GM19328 (cell line): ENCODE measurements around the gene DLAT.
"Not testable (repeated sequence)": the region's sequence is repeated elsewhere in the genome, so short reads cannot be mapped to it uniquely, and the experiment has no call there.

Experiments
- ATAC-seq: cut with Tn5 transposase; IDR thresholded peaks from one replicate; pipeline ENCODE4 v1.9.1; 2021; ENCODE audit warnings: mild to moderate bottlenecking, moderate library complexity; ENCODE audit not compliant: unreplicated experiment

Gene DLAT

GRCh38 chr11:112046647-112047046 is 21.4 kb downstream of the DLAT start:
- ATAC-seq: not testable (repeated sequence)

- not testable (repeated sequence) for ATAC-seq
These were observed 23.0 kb downstream of the DLAT start for GRCh38 chr11:112048256-112048655.

- ATAC-seq: no peak
These were observed 24.6 kb downstream of the DLAT start for GRCh38 chr11:112049777-112050176.

DNA sequence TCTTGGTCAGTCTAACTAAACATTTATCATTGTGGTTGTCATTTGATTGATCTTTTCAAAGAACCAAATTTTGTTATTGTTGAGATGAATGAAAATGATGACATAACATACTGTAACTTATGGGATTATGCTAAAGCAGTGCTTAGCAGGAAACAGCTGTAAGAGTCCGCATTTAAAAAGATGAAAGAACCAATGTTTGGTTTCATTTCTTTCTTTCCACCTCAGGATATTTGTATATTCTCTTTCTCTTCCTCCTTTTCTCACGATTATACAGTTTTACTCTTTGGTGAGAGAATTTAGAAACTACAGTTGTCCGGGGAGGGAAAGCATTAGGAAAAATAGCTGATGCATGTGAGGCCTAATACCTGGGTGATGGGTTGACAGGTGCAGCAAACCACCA is 25.5 kb downstream of the DLAT start:
- no peak for ATAC-seq

DNA sequence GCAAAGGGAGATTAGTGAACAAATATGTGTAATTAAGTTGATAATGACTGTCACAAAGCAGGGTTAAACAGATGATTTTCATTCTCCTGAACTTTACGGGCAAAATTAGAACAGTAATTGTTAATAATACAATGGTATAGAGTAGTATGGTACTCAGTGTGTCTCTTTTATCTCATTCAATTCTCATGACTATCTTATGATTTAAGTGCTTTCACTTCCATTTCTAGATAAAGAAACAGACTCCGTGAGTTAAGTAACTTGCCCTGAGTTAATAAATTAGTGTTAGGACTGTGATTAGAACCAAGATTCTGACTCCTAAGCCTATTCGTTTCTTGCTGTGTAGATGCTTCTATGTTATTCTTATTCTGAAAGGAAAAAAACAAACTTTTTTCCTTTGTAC is 26.6 kb downstream of the DLAT start:
- ATAC-seq: no peak

- no peak for ATAC-seq
These were observed 32.0 kb downstream of the DLAT start for GRCh38 chr11:112057170-112057569.

DNA sequence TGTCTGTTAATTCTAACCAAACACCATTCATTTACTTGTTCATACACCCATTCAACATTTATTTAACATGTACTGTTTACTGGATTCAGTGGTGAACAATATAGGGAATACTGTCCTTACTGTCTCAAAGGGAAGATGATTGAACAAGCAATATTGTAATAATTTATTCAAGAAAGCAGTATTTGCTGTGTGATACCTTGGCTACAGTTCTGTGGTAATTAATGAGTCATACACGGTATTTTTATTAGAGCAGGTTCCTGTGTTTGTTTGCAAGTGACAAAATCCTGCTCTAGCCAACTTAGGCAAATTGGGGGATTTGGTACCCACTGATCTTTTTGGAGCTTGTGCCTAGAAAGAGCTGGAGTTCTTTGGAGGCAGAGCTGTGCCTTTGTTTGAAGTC is 32.9 kb downstream of the DLAT start:
- ATAC-seq: no peak

GRCh38 chr11:112062923-112063322 is 37.7 kb downstream of the DLAT start:
- no peak for ATAC-seq

GRCh38 chr11:112073941-112074811 is 49.0 kb downstream of the DLAT start, which contains the start of the genes NKAPD1 and PIH1D2:
TSS of gene NKAPD1 (plus strand) at chr11:112074299. CDS start at chr11:112075575, 1,276 bp downstream.
TSS of gene PIH1D2 (minus strand) at chr11:112074017. CDS start at chr11:112073174, 843 bp downstream.
- peak; percentile 78 for ATAC-seq

GRCh38 chr11:112082729-112083128 is 57.5 kb downstream of the DLAT start:
- no peak for ATAC-seq

- ATAC-seq: peak; percentile 10
These were observed 60.7 kb downstream of the DLAT start for GRCh38 chr11:112085822-112086421.

- ATAC-seq: peak; percentile 85
These were observed 61.4 kb downstream of the DLAT start, which contains the start of the genes SDHD and TIMM8B for GRCh38 chr11:112086422-112087191. TSS of gene SDHD (plus strand) at chr11:112086873. CDS start at chr11:112086908, 35 bp downstream. TSS of gene TIMM8B (minus strand) at chr11:112086756. CDS start at chr11:112086723, 33 bp downstream.

- ATAC-seq: no peak
These were observed 62.0 kb downstream of the DLAT start for GRCh38 chr11:112087212-112087611.

DNA sequence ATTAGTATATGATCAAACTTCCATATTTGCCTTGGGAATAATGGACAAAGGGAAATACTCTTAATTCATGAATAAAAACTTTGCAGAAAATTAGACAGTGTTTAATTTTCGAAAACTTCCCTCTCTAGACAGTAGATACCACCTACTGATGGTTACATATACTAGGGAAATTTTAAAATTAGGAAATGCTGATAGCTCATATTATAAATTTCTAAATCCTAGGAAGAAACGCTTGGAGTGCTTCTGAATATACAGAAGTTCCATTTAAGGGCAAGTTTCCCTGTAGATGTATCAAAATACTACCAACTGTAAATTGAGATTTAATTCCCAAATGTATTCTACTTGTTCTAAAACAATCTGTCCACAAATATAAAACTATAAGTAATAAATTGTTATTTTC is 70.1 kb downstream of the DLAT start:
- ATAC-seq: not testable (repeated sequence)

- no peak for ATAC-seq
These were observed 71.0 kb downstream of the DLAT start for GRCh38 chr11:112096194-112096593.

DNA sequence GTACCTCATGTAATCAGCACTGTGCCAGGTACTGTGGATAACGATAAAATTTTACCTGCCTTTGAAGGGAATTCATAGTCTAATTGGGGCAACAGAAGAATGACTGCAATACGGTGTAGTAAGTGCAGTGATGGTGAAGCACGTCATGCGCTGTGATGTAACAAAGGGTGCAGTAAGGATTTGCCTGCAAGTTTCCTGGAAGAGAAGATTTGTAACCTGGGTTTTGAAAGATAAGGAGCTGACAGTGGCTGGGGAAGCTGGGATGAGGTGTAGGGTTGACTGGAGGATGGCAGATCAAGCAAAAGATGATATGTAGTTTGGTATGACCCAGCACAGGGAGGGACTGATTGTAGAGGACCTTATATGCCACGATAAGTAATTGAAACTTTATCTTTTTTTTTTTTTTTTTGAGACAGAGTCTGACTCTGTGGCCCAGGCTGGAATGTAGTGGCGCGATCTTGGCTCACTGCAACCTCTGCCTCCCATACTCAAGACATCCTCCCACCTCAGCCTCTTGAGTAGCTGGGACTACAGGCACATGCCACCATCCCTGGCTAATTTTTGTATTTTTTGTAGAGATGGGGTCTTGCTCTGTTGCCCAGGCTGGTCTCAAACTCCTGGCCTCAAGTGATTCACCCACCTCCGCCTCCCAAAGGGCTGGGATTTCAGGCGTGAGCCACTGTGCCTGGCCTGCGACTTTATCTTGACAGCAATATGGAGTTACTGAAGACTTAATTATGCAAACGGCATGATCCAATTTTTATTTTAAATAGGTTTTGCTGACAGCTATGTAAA is 72.7 kb downstream of the DLAT start:
- no peak for ATAC-seq

DNA sequence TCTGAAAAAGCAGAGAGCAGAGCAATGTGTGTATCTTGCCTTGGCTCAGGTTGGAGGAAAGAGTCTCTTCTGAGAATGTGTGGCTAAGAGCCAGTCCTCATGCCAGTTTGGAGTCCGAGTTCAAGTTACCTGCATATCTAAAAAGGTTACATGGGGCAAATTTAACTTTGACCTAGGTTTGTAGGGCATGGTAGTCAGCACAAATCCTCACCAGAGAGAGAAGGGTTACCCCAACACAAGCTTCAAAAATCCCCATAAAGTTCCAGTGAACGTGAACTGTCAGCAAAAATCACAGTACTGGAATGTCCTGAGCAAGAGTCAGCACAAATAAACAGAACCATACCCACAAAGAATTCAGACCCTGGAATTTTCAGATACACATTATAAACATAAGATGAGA is 75.3 kb downstream of the DLAT start:
- ATAC-seq: no peak

GRCh38 chr11:112103446-112103845 is 78.2 kb downstream of the DLAT start:
- ATAC-seq: no peak

DNA sequence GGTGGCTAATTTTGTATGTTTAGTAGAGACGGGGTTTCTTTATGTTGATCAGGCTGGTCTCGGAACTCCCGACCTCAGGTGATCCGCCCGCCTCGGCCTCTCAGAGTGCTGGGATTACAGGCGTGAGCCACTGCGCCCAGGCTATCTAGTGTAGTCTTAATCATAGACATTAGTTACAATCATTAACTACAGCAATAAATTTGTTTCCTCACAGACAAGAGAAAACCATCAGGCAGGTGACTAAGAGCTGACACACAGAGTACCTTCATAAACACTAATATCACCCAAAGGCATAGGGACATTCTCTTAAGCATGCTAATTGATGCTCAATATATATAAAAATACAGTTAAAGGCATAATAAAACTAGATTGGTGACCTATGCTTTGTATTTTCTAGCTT is 80.9 kb downstream of the DLAT start:
- ATAC-seq: no peak
